GM19468 (cell line): ENCODE data around the gene OR5B2.
"Not testable (repeated sequence)": the region's sequence is repeated elsewhere in the genome, so short reads cannot be mapped to it uniquely, and the experiment has no call there.

ENCODE experiments used
- ATAC-seq: cut with Tn5 transposase; IDR thresholded peaks from one replicate; pipeline ENCODE4 v1.9.1; 2021; ENCODE audit warnings: mild to moderate bottlenecking, moderate library complexity, moderate number of reproducible peaks; ENCODE audit not compliant: unreplicated experiment; ENCODE audit errors: extremely low read depth

OR5B2 gene

DNA sequence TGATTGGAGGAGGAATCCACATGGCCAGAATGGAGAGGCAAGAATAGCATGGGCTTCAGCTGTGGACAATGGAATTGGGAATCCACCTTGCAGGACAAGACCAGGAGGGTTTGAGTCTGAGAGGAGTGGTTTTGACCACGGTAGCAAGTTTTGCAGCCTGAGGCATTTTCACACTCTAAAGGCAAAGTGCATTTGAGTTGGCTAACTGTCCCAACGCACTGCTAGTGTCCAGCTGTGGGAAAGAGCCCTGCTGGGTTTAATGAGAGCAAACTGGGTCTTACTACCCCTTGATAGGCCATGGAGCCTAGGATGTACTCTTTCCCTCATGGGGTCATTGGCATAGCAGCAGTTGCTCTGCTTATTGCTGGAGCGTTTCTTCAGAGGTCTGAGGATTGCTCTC is at the start of gene OR5B2:
Gene OR5B2, minus strand, starts transcription at position 101 of the 400 bp plus-strand sequence. CDS start 4,860 bp downstream, outside the sequence.
- ATAC-seq, result no peak

DNA sequence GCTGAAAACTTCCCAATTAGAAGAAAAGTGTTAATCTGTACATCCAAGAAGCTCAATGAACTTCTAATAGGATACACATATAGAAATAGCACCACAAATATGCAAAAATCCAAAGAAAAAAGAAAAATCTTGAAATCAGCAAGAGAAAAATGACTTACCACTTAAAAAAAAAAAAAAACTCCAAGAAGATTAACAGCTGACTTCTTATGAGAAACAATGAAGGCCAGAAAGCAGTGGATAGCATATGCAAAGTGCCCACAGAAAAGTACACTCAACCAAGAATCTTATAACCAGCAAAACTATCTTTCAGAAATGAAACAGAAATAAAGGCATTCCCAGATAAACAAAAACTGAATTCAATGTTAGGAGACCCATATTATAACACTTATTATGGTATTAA is 44.0 kb upstream of the OR5B2 start:
- ATAC-seq, result no peak

DNA sequence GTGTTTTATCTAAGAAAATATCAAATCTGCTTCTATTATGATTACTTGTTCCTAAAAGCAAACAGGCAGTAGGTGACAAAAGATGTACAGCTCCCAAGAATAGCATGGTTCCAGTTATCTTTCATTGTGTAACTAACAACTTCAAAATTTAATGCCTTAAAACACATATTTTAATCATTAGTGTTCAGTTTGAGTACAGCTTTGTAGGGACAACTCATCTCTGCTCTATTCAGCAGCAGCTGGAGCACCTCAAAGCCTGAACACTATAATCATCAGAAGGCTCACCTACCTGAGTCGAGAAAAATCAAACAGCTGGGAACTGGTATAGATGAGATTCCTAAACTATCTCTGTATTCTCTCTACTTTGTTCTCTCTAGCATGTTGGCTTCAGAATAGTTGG is 38.4 kb upstream of the OR5B2 start:
- ATAC-seq, result no peak

DNA sequence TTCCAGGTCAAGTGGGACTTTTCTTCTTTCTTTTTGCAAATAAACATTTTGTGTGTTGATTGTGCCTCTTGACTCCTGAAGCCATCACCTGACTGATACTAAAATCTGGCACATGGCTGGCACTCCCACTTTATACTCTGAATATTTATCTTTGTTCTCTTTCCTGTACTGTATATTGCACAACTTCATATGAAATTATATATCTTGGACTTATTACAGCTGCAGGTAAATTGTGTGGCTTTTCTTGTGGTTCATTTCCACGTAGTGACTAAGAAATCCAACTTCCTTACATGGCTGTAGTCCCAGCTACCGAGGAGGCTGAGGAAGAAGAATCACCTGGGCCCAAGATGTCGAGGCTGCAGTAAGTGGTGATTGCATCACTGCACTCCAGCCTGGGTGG is 37.8 kb upstream of the OR5B2 start:
- no peak for ATAC-seq

DNA sequence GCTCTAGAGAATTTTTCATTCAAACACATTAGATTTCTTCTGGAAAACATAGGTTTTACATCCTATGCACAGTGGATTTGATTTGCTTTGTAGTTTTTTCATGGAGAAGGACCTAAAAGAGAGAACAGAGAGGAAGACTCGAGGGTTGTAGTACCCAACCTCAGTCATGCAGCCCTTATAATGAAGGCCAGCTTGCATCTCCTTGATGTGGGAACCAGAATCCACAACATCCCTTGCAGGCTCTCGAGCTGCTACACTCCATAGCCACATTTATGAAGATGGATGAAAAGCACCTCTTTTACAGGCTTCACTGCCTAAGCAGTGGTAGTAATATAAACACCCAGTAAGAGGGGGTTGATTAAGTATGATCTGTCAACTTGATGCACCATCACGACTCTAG is 23.7 kb upstream of the OR5B2 start:
- no peak for ATAC-seq

DNA sequence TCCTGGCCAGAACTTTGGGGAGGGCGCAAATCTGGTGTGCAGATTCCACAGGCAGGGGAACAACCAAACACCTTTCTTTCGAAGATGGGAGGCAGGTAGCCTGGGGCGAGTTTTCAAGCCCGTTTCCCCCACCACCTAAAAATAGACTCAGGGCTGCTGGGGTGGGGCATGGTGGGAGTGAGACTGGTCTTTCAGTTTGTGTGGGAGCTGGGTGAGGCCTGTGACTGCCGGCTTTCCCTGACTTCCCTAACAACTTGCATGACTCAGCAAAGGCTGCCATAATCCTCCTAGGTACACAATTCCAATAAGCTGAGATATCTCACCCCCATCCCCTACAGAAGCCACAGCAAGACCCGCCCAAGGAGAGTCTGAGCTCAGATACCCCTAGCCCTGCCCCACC is 18.4 kb upstream of the OR5B2 start:
- ATAC-seq, result no peak

DNA sequence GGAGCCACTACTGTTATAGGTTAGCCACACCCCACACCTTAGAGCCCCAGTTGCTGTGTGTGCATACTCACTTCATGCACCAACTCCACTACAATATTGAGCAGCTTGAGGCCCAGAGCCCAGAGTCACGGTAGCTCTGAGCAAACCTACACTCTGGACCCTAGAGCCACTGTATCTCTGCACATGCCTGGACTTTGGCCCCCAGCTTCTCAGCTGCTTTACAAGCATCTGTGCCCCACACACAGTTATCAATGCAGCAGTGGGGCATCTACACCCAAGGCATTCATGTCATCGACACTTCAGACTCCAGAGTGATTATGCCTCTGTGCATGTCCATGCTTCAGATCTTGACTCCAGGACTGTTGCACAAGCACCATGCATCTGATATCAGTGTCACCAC is 16.4 kb upstream of the OR5B2 start:
- ATAC-seq, result no peak

DNA sequence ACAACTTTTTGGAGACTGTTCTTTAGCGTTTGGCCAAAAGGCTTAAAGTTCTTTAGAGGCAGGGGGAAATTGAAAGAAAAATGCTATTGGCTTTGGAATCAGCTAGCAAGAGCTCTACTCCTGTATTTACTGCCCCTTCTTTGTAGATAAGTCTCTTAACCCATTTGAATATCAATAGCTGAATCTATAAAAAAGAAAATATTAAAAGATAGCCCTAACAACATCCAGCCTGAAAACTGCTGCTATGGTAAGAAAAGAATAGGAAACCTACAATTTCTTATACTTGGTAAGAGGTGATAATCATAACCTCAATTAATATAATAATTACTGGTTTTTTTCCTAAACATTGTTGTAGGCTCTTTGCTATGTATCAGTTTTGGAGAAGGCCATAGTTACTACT is 14.2 kb upstream of the OR5B2 start, which contains the start of gene OR5B12:
Gene OR5B12, minus strand, starts transcription at position 101 of the 400 bp plus-strand sequence. CDS start 2,085 bp downstream, outside the sequence.
- ATAC-seq, result no peak

DNA sequence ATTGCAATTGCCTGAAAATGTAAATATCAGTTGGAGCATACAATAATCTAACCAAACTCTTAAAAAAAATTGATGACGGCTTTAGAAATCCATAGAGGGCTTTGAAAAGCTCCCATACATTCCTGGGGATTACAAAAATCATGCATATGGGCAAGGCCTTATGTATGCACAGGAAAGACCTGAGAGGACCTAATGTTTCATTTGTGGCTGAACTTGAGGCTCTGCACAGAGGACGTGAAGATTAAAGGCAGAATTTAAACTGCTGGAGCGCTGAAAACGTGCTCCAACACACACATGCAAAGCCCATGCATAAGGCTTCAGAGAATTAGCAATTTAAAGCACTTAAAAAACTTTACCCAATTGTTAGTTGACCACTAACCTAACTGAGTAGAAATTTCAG is 10.6 kb upstream of the OR5B2 start:
- ATAC-seq, result no peak

DNA sequence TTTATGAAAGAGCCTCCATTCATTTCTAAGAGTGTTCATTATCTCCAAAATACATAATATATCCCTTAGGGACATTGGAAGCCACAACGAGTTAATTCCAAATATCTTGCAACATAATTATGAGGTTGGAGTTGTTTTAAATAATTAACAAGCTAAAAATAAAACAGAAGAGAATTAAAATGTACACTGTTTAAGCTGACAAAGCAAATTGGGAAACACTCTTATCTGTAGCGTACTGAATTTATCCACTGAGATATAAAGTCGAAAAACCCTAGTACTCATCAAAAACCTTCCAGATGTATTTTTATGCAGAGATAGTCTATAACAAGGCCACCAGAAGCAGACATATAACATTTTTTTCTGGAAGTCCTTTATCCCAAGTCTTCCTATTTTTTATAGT is 6.3 kb upstream of the OR5B2 start:
- no peak for ATAC-seq

DNA sequence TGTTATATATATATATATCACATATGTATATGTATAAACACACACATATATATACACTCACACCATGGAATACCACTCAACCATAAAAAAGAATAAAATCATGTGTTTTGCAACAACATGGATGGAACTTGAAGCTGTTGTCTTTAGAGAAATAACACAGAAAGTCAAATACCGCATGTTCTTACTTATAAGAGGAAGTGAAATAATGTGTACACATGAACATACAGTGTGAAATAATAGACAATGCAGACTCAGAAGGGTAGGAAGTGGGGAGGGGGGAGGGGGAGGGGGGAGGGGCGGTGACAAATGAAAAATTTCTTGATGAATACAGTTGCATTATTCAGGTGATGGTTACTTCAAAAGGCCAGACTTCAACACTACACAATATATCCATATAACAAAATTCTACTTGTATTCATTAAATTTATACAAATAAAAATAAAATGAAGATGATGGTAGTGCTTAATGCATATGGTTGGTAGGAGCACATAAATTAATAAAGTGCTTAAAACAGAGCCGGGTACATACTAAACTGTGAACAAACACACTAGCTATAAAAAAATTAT is 5.8 kb upstream of the OR5B2 start:
- no peak for ATAC-seq

DNA sequence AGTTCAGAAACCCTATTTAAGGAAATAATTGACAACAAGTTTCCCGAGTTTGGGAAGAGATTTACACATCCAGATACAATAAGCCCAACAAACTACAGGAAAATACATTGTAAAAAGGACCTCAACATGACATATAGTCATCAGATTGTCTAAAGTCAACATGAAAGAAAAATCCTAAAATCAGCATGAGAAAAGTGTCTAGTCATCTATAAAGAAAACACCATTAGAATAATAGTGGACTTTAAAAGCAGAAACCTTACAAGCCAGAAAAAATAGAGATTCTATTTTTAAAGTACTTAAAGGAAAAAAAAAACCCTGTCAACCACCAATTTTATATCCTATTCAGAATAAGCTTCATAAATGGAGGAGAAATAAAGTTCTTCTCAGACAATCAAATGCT is 1.4 kb upstream of the OR5B2 start:
- ATAC-seq, result no peak

DNA sequence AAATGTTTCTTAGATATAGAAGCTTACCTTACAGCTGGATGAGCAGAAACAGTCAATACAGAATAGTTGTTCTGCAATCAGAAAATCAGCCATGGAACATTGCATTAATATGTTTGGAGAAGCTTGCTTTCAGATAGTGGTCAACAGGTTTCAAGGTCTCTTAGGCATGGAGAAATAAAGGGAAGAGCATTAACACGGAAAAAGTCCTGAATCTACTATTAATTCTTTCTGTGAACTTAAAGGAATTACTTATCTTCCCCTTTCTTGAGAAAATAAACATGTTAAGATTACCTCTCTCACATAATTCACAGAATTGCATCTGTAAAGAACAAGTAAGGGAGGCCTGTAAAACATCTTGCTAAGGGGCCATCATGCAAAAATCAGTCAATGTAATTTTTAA is 21.1 kb downstream of the OR5B2 start, which contains the start of gene OR5B3:
Gene OR5B3, minus strand, starts transcription at position 101 of the 400 bp plus-strand sequence. CDS start 3,465 bp downstream, outside the sequence.
- ATAC-seq, result no peak

DNA sequence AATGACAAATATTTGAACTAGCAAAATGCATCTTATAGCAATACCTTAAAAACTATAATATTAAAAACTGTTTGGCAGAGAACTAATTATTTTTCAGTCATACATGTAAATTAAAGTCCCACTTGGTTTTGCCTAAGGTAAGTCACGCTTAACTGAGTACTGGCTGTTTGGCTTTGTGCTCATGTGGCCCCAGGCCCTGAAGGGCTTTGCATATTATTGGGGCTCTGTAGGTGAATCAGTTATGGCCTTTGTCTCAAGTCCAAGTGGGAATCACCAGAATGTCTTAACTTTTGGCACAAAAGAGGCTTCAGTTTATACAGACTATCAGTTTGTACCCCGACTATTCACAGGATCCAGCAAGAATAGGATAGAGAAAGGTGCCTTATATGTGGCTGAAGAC is 28.3 kb downstream of the OR5B2 start:
- not testable (repeated sequence) for ATAC-seq

DNA sequence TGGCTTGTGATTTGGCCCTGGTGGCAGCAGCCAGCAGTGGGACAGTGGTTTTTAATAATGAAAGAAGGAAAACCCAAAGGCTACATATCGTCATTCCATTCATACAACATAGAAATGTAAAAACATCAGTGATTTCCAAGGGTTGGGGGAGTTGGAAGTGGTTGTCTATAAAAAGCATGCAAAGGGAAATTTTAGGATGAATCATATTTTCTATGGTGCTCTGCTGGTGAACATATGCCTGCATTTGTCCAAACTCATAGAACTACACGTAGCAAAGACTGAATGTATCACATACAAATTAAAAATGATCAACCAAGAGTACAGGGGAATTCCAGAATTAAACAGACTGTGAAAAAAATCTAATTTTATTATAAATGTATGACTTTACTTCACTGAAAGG is 32.3 kb downstream of the OR5B2 start:
- ATAC-seq, result no peak

DNA sequence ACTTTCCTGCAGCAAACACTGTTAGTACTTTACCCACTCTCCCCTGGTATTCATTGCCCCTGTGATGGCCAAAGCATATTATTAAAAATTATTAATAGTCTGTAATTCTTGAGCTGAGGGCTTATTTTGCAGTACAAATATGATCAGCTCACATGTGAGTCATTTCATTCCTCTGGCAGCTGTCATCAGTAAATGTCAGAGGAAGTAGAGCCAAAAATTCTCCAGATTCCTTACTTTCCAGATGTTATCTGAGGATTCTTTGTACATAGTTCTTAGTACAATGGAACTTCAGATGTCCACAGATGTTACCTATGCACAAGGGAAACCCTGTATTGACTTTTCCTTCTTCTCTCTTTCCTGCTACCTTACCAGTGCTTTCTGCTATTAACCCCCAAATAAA is 33.7 kb downstream of the OR5B2 start:
- ATAC-seq, result no peak

DNA sequence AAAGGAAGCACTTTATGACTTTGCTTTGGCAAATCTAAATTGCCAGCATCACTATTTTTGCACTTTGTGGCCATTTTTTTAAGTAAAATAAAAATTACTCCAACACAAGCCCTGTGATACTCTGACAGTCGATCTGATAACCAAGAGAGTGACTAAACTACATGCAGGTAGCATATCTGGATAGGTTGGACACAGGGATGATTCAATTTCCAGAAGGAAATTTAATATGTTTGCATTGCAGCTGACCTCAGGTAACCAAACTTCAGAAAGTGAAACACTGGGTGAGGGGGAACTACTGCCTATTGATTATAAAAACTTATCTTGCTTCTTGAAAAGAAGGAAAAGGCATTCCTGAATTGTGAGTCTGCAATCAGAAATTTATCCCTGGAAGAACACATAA is 35.2 kb downstream of the OR5B2 start:
- ATAC-seq, result no peak

DNA sequence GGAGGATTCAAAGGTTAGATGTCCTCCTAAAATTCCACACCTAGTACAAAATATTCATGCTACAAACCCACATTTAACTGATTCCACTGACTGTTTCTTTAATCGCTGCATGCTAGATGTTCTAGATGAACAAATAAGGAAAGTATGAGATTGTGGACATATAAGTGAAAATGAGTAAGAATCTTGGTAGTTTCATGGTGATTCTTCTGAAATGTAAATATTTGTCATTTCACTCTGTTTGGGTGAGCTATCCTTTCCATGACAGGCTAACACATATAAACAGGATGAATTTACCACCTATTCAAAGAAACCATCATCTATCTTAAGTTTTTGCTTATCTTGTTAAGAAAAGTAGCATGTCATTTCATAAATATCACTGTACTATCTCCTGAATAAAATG is 36.0 kb downstream of the OR5B2 start:
- no peak for ATAC-seq

DNA sequence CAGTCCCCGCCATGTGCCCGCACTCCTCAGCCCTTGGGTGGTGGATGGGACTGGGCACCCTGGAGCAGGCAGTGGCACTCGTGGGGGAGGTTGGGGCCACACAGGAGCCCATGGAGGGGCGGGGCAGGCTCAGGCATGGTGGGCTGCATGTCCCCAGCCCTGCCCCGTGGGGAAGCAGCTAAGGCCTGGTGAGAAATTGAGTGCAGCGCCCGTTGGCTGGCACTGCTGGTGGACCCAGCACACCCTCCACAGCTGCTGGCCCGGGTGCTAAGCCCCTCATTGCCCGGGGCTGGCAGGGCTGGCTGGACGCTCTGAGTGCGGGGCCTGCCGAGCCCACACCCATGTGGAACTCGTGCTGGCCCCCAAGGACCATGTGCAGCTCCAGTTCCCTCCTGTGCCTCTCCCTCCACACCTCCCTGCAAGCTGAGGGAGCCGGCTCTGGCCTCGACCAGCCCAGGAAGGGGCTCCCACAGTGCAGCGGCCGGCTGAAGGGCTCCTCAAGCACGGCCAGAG is 37.3 kb downstream of the OR5B2 start:
- ATAC-seq, result no peak
